ENCODE results near the gene FURIN.
"Not testable (repeated sequence)": the region's sequence is repeated elsewhere in the genome, so short reads cannot be mapped to it uniquely, and the experiment has no call there.

Gene FURIN

DNA sequence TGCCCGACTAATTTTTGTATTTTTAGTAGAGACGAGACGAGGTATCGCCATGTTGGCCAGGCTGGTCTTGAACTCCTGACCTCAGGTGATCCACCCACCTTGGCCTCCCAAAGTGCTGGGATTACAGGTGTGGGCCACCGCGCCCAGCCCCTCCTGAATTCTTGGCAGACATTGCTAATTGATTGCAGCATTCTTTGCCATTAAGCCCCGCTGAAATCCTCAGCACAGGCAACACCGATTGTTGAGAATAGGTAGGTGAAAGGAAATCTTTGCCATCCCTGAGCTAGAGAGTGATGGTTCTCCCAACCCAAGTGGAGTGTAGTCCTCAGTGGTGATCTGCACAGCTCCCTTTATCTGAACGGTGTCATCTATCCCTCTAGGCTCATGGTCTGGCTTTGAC lies 36.4 kb downstream of the FURIN start:
- no peak for DNase-seq

DNA sequence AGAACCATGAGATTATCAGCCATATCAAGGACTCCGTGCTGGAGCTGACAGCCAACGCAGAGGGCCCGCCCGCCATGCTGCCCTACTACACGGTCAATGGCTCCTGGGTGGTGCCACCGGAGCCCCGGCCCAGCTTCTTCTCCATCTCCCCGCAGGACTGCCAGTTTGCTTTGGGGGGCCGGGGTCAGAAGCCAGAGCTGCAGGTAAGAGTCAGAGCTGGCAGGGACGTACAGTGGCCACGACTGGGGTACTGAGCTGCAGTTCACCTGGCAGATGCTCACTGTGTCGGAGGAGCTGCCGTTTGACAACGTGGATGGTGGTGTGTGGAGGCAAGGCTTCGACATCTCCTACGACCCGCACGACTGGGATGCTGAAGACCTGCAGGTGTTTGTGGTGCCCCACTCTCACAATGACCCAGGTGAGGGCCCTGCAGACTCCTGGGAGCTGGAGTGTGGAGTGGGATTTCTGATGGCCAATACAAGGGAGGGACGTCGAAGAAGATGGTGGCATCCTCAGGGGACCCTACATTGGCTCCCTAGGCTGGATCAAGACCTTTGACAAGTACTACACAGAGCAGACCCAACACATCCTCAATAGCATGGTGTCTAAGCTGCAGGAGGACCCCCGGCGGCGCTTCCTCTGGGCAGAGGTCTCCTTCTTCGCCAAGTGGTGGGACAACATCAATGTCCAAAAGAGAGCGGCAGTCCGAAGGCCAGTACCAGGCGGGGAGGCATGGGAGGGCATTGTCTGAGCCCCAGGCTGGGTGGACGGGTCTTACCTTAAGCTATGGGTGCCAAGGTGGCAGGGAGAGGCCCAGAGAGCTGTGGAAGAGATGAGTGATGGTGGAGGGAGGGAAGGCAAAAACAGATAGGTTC lies 37.2 kb downstream of the FURIN start:
- no peak for DNase-seq

DNA sequence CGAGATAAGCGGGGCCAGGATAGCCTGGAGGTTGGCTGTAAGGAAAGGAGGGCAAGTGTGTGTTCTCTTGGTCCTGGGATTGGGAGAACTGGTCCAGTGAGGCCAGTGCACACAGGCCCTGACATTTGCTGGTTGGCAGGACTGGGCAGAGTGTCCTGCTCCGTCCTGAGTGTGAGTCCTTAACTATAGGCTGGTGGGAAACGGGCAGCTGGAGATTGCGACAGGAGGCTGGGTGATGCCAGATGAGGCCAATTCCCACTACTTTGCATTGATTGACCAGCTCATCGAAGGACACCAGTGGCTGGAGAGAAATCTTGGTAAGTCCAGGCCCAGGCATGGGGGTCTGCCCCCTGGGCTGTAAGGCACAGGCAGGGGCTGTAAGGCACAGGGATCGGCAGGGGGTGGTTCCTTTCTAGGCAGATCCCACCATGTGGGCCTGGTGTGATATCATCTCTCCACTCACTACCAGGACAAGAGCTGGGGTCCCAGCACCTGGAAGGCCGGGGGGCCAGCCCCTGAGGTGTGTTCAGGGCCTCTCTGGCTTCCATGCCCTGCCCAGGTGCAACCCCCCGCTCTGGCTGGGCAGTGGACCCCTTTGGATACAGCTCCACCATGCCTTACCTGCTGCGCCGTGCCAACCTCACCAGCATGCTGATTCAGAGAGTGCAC lies 37.9 kb downstream of the FURIN start:
- no peak for DNase-seq

DNA sequence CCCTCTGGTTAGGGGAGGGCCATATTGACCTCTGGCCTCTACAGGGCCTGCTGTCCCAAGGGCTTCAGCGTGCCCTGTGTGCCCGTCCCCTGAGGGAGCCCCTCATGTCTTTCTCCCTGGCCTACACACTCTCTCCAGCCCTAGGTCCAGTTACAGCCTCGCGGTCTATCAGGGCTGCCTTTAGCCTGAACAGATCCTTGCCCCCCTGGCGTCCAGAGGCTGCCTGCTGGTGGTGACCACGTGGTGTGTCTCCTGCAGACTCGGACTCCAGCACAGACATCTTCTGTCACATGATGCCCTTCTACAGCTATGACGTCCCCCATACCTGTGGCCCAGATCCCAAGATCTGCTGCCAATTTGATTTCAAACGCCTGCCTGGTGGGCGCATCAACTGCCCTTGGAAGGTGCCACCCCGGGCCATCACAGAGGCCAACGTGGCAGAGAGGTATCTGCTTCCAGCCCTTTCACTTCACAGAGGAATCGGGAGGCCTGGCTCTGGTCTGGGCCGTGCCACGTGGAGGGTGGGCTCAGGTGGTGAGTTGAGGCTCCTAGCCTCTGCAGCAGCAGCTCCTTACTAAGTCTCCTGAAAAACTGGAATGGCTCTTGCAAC lies 38.8 kb downstream of the FURIN start:
- no peak for DNase-seq

DNA sequence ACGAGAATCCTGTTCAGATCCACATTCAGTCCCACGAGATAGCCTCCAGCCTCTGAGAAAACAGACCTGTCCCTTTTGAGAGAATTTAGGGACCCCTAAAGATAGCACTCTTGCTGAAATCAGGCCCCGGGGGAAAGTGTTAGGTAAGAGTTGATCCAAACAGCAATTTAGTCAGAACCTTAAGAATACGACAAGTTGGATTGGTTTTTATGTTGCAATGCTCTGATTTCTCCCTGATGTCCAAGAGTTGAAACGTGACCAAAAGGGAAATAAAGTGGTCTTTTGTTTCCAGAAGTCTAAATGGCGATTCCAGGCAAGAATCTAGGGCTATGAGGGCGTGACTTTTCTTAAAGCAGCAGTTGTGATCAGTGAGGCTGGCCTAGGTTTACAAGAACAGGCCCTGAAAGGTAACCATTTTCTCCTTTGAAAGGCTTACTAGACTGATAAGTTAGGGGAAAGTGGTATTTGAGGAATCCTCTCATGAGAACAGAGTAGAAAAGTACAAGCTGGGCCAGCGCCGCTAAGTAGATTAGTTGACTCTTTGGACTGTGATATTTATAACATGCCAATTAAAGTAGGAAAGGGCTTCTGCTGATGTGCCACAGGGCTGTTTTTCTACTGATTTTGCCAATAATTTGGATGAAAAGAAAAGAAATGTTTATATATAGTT lies 39.6 kb downstream of the FURIN start:
- no peak for DNase-seq

DNA sequence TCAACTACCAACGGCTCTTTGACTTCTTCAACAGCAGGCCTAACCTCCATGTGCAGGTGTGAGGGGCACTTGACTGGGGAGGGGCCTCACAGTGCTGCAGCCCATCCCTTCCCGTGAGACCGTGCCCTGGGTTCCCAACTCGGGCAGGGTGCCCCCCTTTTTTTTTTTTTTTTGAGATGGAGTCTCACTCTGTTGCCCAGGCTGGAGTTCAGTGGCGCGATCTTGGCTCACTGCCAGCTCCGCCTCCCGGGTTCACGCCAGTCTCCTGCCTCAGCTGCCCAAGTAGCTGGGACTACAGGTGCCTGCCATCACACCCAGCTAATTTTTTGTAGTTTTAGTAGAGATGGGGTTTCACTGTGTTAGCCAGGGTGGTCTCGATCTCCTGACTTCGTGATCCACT lies 41.1 kb downstream of the FURIN start:
- not testable (repeated sequence) for DNase-seq

DNA sequence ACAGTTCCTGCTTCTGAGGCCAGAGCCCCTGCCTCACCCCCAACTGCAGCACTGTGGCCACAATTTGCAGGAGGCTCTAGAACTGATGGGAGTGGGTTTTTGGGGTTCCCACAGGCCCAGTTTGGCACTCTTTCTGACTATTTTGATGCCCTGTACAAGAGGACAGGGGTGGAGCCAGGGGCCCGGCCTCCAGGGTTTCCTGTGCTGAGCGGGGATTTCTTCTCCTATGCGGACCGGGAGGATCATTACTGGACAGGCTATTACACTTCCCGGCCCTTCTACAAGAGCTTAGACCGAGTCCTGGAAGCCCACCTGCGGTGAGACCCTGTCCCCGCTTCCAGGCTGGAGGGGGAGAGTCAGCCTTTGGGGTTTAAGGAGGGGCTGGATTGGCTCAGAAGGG lies 41.6 kb downstream of the FURIN start:
- DNase-seq: no peak

DNA sequence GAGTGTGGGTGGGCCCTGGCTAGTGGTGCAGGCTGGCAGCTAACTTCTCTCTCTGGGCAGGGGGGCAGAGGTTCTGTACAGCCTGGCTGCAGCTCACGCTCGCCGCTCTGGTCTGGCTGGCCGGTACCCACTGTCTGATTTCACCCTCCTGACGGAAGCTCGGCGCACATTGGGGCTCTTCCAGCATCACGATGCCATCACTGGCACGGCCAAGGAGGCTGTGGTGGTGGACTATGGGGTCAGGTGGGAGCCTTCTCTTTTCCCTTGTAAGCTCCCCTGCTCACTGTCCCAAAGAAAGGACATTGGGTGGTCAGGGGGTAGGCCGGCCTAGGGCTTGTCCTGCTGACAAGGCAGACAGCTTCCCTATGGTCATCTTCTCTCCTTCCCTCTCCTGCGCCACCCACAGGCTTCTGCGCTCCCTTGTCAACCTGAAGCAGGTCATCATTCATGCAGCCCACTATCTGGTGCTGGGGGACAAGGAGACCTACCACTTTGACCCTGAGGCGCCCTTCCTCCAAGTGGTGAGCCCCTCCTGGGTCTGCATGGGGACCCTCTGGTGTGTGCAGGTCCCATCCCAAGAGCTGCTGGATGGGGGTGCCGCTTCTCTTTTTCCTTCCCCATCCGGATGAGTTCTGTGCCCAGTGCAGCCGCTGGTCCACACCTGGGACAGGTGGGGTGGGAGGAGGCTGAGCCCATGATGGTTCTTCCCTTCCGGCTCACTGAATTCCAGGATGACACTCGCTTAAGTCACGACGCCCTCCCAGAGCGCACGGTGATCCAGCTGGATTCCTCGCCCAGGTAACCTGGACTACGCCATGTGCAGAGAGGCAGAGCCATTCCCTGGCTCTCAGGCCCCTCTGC lies 42.3 kb downstream of the FURIN start:
- DNase-seq: no peak

DNA sequence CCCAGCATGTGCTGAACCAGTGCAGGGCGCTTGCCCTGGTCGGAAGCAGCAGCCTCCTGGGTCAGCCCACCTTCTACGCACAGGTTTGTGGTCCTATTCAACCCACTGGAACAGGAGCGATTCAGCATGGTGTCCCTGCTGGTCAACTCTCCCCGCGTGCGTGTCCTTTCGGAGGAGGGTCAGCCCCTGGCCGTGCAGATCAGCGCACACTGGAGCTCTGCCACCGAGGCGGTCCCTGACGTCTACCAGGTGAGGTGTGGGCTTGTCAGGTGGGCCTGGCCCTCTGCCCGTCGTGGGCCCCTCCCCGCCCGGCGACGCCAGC lies 42.9 kb downstream of the FURIN start:
- DNase-seq: no peak

DNA sequence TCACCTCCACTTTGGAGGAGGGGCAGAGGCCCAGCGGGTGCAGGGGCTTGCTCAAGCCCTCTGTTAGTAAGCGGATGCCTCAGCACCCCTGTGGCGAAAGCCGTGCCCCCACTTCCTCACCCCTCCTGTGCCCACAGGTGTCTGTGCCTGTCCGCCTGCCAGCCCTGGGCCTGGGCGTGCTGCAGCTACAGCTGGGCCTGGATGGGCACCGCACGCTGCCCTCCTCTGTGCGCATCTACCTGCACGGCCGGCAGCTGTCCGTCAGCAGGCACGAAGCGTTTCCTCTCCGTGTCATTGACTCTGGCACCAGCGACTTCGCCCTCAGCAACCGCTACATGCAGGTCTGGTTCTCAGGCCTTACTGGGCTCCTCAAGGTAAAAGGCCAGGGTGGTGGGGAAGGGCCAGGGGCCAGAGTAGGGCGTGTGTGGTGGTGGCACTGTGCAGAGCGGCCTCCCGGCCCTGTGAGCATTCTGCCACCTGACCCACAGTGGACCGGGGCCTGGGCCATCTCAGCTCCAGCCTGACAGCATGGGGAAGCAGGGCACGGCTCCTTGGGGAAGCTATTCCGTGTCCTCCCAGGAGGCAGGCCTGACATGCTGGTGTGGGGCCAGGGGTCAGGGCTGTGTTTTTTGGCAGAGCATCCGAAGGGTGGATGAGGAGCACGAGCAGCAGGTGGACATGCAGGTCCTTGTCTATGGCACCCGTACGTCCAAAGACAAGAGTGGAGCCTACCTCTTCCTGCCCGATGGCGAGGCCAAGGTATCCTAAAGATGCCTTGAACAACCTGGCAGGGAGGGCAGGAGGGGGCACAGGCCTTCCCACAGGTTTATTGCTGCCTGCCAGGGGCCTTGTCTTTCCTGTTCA lies 43.8 kb downstream of the FURIN start:
- DNase-seq: no peak

DNA sequence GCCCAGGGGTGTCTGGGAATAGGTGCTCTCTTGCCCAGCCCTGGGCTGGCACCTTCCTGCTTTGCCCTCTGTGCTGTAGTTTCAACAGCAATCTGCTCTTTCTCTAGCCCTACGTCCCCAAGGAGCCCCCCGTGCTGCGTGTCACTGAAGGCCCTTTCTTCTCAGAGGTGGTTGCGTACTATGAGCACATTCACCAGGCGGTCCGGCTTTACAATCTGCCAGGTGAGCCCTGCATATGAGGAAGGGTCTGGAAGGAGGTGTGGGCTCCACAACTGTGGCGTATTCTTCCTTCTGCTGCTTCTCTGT lies 44.3 kb downstream of the FURIN start:
- no peak for DNase-seq

DNA sequence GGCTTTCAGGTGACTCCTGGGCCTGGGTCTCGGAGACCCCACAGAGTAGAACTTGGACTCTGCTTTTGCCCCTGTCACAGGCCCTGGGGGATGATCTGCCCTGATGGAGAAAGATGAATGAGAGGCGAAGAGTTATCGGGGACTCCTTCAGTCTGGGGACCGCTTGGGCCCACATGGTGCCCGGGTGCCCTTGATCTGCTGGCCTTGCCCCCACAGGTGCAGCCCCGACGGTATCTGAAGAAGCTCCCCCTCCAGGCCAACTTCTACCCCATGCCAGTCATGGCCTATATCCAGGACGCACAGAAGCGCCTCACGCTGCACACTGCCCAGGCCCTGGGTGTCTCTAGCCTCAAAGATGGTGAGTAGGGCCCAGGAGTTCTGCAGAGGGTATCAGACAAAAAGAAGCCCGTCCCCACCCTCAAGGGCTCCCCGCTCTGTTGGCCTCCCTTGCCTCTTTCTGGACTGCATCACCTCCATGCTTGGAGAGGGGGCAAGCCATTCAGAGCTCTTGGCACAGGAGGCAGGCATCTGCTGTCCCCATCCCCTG lies 45.1 kb downstream of the FURIN start:
- no peak for DNase-seq

DNA sequence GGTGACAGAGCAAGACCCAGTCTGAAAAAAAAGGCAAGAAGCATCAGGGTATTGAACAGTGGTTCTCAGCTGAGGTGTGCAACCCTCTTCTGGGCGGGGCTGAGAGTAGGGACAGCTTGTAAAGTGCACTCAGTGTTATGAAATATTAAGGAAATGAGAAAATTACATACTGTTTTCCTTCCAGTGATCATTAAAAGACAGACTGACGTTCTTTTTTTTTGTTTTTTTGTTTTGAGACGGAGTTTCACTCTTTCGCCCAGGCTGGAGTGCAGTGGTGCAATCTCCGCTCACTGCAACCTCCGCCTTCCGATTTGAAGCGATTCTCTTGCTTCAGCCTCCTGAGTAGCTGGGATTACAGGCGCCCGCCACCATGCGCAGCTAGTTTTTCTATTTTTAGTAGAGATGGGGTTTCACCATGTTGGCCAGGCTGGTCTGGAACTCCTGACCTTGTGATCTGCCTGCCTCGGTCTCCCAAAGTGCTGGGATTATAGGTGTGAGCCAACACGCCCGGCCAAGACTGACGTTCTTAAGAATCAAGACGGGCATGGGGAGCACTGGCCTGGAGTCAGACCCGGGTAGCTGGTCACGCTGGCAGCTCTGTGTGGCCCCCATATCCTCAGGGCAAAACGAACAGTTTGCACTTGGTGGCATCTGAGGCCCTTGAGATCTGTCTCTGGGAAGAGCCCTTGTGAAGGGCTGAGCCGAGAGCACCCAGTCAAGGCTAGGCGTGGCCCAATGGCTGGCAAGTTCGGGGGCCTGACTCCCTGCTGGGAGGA lies 46.1 kb downstream of the FURIN start:
- DNase-seq: no peak

DNA sequence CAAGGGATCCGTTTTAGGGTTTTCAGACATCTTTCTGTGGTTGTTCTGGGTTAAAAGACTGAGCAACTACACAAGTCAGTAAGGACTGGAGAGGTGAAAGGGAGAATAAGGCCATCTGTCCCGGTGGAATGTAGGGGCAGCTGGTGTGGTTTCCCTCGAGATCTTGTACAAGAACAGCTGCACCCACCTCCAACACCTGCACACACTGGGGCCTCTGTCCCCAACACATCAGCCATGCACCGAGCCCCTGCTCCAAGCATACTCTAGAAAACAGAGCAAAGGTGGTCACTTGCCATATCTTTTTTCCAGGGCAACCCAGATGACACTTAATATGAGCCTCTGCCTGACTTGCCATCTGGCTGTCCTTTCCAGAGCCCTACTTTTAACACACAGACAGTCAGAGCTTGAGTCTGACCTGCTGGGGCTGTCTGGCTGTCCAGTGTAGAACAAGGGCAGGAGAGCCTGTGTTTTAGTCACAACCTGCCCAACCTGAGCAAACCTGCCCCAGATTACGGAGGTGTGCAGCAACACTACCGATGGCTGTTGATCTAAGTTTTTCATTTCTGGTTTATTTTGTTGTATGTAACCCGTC lies 46.9 kb downstream of the FURIN start:
- no peak for DNase-seq

DNA sequence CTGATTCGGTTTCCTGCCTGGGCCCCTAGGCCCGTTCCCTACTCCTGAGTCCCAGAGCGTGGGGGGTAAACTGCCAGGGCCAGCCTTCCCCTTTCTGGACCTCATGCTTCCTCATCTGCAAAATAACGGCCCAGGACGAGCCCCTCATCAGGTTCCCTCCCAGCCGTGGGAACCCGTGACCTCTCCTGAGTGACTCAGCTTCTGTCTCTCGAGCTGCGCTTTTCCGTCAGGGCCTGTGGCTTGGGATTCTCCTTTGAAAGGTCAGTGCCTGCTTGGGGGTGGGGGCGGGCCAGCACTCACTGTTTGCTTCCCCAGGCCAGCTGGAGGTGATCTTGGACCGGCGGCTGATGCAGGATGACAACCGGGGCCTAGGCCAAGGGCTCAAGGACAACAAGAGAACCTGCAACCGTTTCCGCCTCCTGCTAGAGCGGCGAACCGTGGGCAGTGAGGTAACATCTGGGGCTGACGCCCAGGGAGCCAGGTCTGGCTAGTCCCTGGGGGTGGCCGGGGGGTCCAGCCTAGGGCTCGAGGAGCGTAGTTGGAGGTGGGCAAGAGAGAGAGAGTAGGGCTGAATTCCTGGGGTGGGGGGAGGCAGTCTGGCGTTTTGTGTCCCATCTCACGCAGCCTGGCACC lies 47.5 kb downstream of the FURIN start:
- no peak for DNase-seq

DNA sequence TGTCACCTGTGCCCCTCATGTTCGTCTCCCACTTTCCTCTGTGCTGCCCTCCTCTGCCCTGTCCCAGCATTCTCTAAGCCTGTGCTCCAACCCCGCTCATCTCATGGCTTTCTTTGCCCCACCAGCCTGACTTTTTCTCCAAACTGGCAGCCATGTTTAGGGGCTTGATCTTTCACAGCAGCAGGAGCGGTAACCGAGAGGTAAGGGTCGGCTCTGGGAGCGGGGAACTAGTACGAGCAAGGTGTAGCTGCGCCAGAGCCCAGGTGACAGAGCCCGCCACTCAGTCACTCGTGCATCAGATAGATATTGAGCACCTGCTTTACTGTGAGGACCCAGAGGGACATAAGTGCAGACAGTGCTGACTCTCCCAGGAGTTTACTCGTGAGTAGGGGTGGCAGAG lies 48.1 kb downstream of the FURIN start:
- no peak for DNase-seq

DNA sequence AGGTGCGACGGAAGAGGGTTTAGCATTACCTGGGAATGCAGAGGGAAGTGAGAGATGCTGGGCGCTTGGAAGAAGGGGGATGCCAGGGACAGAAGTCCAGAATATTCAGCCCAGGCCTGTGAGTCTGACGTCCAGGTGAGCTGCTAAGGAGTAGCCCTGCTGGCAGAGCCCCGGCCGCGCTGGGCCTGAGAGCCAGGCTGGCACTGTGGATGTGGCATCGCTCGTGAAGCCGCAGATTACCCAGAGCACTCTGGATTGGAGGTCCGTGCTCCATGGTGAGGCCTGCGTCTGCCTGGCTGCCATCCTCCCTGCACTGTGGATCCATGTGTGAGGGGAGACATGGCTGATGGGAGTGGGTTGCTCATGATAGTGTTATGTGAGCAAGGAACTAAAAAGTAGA lies 49.2 kb downstream of the FURIN start:
- no peak for DNase-seq

DNA sequence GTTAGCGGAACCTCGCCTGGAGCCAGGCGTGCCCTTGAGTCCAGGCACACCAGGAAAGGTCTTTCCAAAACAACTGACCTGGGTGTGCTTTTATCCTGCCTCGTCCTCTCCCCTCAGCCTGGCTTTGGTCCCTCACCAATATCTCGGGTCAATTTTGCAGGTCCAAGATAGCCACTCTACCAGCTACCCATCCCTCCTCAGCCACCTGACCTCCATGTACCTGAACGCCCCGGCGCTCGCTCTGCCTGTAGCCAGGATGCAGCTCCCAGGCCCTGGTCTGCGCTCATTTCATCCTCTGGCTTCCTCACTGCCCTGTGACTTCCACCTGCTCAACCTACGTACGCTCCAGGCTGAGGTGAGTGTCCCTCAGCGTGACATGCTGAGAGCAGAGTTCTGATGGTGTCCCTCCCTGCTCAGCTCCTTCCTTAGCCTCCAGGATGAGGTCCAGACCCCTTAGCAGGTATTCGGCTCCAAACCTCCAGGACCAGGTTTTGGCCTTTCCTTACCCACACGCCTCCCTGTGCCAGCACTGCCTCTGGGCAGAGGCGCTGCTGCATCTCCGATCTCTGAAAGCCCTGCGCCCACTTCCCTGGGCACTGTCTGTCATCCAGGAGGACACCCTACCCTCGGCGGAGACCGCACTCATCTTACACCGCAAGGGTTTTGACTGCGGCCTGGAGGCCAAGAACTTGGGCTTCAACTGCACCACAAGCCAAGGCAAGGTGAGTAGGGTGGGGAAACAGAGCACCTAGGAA lies 49.8 kb downstream of the FURIN start:
- DNase-seq: no peak

DNA sequence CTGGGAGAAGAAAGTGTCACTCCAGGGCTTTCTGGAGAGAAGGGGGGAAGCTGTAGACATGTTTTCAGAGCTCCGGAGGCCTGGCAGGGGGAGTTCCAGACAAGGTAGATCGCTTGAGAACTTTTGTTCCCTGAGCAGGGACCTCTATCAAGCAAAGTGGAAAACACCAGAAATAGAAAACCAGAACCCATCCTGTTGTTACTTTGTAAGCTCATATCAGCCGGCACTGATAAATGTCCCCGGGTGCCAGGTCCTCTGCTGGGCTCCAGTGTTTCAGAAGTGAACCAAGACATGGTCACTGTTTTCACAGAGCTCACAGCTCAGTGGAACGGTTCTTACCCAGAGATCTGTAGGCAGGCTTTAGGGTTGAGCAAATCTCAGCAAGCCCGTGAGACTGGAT lies 50.4 kb downstream of the FURIN start:
- no peak for DNase-seq

All from NCI-H510A (cell line).